Fibroblast of mammary gland (primary cell): Measurements from ENCODE around the gene MYL9.
A peak's percentile ranks its signal among the peaks of the same experiment; 100 is the strongest.

Source experiments
- DNase-seq: peaks from one replicate; pipeline ENCODE4 v3.0.0-alpha.2; 2010; ENCODE audit warnings: low read depth
- H3K4me3 ChIP-seq: 2 replicates; pipeline ENCODE4 v1.5.1; 2011; ENCODE audit warnings: low read depth, mild to moderate bottlenecking, low read length, moderate library complexity; ENCODE audit not compliant: control insufficient read depth
- TF ChIP-seq, protein P1 (sequence below): conservative IDR thresholded peaks from 2 replicates; pipeline ENCODE4 v1.5.1; 2011; ENCODE audit warnings: low read depth, low read length, inconsistent platforms; ENCODE audit not compliant: control insufficient read depth, insufficient read depth

Gene MYL9

DNA sequence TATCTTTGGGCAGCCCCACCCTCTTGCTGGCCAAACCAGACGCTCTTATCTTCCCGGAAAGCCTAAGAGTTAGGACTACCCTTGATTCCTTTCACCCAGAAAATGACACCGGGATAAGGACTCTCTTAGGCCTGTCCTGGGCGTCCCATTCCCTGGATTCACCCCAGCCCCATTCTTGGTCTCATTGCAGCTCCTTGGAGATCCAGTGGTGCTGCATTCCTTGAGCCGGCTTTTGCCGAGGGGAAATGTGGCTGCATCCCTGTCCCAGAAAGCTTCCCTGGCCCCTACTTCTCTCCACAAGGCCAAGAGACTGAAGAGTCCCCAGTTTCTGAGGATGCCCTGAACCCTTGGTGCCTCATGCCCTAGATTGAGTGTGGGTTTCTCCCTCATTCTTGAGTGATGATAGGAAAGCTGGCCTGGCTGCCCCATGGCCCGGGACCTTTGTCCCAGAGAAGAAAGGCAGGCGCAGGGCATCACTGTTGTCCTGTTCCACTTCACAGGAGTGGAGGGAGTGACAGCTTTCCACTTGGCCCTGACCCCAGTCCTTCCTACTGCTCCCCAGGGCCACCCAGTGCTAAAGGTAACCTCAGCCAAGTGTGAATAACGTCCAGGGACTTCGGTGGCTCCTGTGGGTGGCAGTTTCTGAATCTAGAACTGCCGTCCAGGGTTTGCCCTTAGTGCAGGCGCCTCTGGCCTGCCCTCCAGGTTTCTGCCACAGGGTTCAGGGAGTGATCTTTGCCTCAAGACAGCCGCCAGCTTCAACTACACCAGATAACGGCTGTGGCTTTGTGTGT lies 42.7 kb upstream of the MYL9 start:
- H3K4me3 ChIP-seq: no peak overlapping the region
- TF ChIP-seq, protein P1, sequence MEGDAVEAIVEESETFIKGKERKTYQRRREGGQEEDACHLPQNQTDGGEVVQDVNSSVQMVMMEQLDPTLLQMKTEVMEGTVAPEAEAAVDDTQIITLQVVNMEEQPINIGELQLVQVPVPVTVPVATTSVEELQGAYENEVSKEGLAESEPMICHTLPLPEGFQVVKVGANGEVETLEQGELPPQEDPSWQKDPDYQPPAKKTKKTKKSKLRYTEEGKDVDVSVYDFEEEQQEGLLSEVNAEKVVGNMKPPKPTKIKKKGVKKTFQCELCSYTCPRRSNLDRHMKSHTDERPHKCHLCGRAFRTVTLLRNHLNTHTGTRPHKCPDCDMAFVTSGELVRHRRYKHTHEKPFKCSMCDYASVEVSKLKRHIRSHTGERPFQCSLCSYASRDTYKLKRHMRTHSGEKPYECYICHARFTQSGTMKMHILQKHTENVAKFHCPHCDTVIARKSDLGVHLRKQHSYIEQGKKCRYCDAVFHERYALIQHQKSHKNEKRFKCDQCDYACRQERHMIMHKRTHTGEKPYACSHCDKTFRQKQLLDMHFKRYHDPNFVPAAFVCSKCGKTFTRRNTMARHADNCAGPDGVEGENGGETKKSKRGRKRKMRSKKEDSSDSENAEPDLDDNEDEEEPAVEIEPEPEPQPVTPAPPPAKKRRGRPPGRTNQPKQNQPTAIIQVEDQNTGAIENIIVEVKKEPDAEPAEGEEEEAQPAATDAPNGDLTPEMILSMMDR: no peak

DNA sequence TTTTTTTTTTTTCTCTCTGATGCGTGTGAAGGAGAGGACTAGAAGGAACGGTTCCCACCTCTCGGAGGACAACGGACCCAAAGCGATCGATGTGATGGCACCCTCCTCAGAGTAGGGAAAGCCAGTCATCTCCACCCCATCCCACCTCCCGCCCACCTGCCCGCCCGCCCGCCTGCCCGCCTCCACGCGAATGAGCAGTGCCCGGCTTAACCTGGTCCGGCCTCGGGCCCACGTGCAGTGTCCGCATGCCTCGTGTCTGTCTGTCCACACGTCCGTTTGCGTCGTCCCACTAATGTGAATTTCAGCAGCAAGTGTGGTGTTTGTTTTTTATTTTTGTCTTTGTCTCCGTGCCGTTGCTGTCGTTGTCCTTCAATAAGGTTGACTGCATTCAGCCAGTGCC lies 42.1 kb upstream of the MYL9 start:
- TF ChIP-seq, protein P1: no peak
- DNase-seq: no peak
- H3K4me3 ChIP-seq: no peak overlapping the region

More for the DNA sequence above, 42.7 kb upstream of the MYL9 start:
- DNase-seq: no peak

DNA sequence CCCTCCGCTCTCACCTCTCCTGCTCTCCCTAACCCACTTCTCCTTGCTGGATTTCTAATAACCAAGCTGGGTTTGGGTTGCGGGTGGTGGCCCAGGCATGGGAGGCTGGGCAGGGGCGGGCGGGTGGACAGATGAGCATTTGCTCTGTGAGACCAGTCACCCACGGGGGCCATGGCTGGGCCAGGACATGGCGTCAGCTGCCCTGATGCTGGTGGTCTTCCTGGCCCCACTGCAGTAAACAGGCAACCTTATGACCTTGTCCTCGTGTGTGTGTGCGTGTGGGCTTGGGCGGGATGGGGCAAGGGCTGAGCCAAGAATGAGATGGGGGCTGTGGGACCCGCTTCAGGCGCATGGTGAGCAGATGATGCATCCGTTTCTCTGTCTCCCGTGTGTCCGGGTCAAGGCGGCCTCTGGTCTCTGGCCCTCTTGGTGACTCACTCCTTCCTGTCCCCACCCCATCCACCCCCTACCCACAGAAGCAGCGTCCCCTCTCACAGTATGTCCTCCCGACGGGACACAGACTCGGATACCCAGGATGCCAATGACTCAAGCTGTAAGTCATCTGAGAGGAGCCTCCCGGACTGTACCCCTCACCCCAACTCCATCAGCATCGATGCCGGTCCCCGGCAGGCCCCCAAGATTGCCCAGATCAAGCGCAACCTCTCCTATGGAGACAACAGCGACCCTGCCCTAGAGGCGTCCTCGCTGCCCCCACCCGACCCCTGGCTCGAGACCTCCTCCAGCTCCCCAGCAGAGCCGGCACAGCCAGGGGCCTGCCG lies 41.4 kb upstream of the MYL9 start:
- no peak overlapping the region for H3K4me3 ChIP-seq
- TF ChIP-seq, protein P1: no peak
- peak; percentile 40 for DNase-seq

DNA sequence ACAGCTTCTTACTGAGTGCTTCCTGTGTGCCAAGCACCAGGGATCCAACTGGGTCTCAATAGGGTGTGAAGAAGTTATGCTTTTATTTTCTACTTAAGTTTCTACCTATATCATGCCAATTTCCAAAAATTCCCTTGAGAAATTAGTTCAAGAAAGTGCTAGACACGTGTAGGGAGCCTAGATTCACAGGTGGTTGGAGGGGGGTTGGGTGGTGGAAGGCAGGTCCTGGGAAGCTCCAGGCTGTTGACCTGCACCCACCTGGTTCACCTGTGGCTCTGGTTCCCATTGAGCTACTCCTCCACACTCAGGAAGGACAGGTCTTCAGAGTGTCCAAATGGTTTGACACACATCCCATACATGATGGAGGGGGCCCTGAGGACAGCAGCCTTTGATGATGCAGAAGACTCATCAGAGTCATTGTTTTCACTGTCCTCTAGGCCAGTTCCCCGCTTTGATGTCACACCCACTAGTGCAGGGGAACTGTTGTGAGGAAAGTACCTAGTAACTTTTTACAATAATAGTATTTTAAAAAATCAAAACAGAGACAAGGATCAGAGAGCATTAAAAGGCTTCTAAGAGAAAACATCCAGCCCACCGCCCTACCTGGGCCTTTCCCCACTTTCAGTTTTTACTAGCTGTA lies 39.8 kb upstream of the MYL9 start:
- no peak overlapping the region for H3K4me3 ChIP-seq
- DNase-seq: no peak
- TF ChIP-seq, protein P1: no peak

DNA sequence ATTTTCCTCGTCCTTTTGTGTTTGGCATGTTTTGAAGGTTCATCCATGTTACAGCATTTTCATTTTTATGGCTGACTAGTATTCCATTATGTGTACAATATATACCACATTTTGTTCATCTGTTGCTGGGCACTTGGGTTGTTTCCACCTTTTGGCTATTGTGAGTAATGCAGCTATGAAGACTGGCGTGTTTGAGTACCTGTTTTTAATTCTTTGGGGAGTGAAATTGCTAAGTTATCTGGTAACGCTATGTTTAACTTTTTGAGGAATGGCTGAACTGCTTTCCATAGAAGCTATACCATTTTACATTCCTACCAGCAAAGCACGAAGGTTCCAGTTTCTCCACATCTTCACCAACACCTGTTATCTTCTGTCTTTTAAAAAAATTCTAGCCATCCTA lies 37.0 kb upstream of the MYL9 start:
- no peak for DNase-seq
- no peak overlapping the region for H3K4me3 ChIP-seq
- TF ChIP-seq, protein P1: no peak

DNA sequence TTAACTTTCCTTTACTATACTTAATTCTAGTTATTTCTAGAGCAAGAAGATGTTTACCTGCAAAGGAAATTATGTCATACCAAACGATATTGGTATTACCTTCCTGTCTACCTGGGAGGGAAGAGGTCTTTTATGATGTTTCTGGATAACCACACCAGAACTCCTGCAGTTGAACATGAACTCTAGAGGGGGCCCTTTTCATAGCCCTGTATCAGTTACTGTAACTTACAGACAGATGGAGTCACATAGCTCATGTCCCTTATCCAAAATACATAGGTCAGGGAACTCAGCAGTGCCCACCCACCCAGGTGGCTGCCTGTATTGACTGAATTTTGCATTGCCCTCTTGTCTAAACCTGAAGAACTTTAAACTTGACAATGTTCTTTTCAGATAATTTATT lies 35.1 kb upstream of the MYL9 start:
- TF ChIP-seq, protein P1: peak; percentile 34
- no peak for DNase-seq
- no peak overlapping the region for H3K4me3 ChIP-seq
